ENCODE results near the gene TBC1D23.
"Not testable (repeated sequence)": the region's sequence is repeated elsewhere in the genome, so short reads cannot be mapped to it uniquely, and the experiment has no call there.

TBC1D23 gene

GRCh38 chr3:100299016-100299415, 38.2 kb downstream of the TBC1D23 start:
- no peak for DNase-seq (ENCODE audit: low read depth, low spot score)

GRCh38 chr3:100306695-100307094, 45.9 kb downstream of the TBC1D23 start:
- DNase-seq (ENCODE audit: low read depth, low spot score), result no peak

GRCh38 chr3:100310355-100310965, 49.7 kb downstream of the TBC1D23 start:
- no peak for DNase-seq (ENCODE audit: low read depth, low spot score)

DNA sequence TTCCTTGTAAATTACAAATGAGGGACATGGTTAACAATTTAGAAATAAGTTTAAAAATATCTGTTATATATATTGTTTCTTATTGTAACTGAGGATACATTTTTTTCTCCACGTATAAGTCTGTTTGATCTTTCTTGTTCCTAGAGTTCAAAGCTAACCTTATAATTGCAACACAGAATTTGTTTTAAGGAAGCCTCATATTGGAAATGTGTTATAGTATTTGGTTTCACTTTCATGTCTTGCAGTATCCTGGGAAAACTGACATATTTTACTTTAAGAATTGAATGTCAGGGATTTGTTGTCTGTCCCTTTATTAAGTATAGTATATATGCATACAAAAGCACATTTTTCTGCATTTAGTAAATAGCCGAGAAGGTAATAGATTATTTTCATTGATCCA, 50.2 kb downstream of the TBC1D23 start:
- DNase-seq (ENCODE audit: low read depth, low spot score), result no peak

DNA sequence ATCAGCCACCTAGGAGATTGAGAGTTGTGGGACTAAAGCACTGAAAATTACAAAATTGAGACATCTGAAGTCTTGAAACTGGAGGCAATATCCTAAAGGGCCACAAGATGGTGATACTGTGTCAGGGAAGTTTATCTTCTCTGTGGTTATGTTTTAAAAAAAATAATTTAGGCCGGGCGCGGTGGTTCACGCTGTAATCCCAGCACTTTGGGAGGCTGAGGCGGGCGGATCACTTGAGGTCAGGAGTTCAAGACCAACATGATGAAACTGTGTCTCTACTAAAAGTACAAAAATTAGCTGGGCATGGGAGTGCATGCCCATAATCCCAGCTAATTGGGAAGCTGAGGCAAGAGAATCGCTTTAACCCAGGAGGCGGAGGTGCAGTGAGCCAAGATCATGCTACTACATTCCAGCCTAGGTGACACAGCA, 55.9 kb downstream of the TBC1D23 start:
- DNase-seq (ENCODE audit: low read depth, low spot score), result peak; percentile 15

GRCh38 chr3:100317912-100318311, 57.1 kb downstream of the TBC1D23 start:
- no peak for DNase-seq (ENCODE audit: low read depth, low spot score)

- DNase-seq (ENCODE audit: low read depth, low spot score), result no peak
Measured at GRCh38 chr3:100319951-100320350, 59.2 kb downstream of the TBC1D23 start.

GRCh38 chr3:100324044-100324443, 63.3 kb downstream of the TBC1D23 start:
- no peak for DNase-seq (ENCODE audit: low read depth, low spot score)

GRCh38 chr3:100325827-100326226, 65.0 kb downstream of the TBC1D23 start:
- no peak for DNase-seq (ENCODE audit: low read depth, low spot score)

GRCh38 chr3:100327377-100327776, 66.6 kb downstream of the TBC1D23 start:
- not testable (repeated sequence) for DNase-seq (ENCODE audit: low read depth, low spot score)

GRCh38 chr3:100329800-100330489, 69.2 kb downstream of the TBC1D23 start:
- no peak for DNase-seq (ENCODE audit: low read depth, low spot score)

DNA sequence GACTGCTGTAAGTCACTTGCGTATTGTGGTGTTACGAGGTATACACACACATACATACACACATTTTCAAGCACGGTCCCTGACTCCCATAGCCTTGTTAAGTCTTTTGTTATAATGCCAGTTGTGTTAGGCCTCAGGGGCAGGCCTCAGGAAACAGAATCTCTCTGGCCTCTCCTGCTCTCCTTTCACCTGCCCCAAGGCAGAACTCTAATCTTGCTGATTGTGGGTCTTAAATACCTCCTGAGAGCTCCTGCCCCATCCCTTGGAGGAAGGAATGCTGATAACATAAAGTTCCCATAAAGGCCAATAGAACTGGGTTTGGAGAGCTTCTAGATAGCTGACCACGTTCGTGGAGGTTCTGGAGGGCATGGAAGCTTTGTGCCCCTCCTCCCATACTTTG, 69.9 kb downstream of the TBC1D23 start:
- DNase-seq (ENCODE audit: low read depth, low spot score), result no peak

GRCh38 chr3:100331660-100332059, 70.9 kb downstream of the TBC1D23 start:
- DNase-seq (ENCODE audit: low read depth, low spot score), result no peak

DNA sequence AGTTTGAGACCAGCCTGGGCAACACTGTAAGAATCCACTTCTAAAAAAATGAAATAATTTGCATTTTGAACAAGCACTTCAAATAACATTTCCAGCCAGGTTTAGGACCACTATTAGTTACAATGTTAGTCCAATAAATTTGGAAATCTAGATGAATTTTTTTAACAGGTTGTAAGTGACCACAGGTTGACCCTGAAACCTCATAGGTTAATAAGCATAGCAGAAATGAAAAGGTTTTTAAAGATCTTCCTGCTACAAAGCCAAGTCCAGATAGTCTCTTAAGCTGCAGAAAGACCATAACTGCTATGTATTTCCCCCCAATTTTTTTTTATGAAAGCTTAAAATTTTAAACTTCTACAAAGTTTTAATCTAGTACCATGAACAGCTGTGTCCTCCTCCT, 72.3 kb downstream of the TBC1D23 start:
- no peak for DNase-seq (ENCODE audit: low read depth, low spot score)

- no peak for DNase-seq (ENCODE audit: low read depth, low spot score)
Measured at GRCh38 chr3:100333970-100334487, 73.2 kb downstream of the TBC1D23 start.

- DNase-seq (ENCODE audit: low read depth, low spot score), result peak; percentile 60
Measured at GRCh38 chr3:100334488-100335351, 73.9 kb downstream of the TBC1D23 start, which contains the start of gene NIT2. TSS of gene NIT2 (plus strand) at chr3:100334757. CDS start at chr3:100334792, 35 bp downstream.

- DNase-seq (ENCODE audit: low read depth, low spot score), result no peak
Measured at GRCh38 chr3:100335434-100335833, 74.6 kb downstream of the TBC1D23 start.

GRCh38 chr3:100336229-100336628, 75.4 kb downstream of the TBC1D23 start:
- not testable (repeated sequence) for DNase-seq (ENCODE audit: low read depth, low spot score)

DNA sequence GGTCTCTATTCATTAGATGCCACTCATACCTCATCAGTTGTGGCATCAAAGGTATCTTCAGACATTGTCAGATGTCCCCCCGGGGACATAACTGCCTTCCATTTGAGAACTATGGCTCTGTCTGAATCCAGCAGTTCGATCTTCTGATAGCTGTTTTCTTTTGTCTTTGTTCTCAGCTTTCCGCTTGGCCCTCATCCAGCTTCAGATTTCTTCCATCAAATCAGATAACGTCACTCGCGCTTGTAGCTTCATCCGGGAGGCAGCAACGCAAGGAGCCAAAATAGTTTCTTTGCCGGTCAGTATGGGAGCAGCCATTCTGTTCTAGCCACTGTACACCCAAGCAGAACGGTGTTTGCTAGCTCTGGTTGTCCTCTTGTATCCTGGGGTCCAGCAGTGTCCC, 78.1 kb downstream of the TBC1D23 start:
- no peak for DNase-seq (ENCODE audit: low read depth, low spot score)

DNA sequence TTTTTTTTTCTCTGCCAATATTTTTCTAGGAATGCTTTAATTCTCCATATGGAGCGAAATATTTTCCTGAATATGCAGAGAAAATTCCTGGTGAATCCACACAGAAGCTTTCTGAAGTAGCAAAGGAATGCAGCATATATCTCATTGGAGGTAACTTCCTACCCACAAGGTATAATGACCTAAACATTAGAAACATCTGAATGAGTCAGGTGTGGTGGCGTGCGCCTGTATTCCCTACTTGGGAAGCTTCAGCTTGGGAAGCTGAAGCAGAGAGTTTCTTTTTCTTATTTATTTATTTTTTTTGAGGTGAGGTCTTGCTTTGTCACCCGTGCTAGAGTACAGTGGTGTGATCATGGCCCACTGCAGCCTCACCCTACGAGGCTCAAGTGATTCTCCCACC, 79.0 kb downstream of the TBC1D23 start:
- no peak for DNase-seq (ENCODE audit: low read depth, low spot score)

DNA sequence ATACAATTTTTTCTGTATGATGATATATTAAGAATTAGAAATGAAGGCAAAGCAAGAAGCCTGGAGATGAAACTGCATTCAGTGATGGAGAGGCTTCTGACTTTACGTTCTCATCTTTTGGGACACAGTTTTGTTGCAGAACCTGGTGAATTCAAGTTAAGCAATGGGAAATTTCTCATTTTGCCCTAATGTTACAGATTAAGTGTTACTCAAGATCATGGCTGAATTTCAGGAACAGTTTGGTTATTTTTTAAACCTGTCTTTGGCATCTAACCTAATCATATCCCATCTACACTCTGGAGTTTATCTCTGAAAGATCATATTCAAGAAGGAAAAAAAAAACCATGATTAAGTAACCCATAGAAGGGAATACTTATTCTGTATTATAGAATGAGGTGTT, 79.7 kb downstream of the TBC1D23 start:
- DNase-seq (ENCODE audit: low read depth, low spot score), result no peak

DNA sequence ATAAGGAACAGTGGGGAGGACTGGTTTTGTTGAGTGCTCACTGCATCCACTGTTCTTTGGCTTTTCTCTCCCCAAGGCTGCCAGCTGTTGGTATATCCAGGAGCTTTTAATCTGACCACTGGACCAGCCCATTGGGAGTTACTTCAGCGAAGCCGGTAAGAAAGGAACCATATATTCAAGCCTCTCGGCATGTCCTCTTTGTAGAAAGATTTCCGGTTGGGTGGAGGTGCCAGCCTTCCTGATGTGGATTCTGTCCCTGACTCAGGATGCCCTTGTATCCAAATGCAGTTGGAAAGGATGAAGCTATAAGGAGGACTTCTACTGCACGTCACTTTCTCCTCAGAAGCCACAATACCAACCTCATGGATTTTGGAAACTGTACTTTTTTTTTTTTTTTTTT, 87.9 kb downstream of the TBC1D23 start:
- no peak for DNase-seq (ENCODE audit: low read depth, low spot score)
